Stimulated activated CD8-positive, alpha-beta memory T cell treated with anti-CD3 and anti-CD28 coated beads, Interleukin-12 subunit alpha, Interleukin-12 subunit beta, amount 100 ng/mL, for 24 hours (primary cell): ENCODE measurements around the gene HMSD.

Experiments
- DNase-seq: peaks from one replicate; pipeline ENCODE4 v3.0.0-alpha.2; 2020; ENCODE audit errors: extremely low read depth

The HMSD gene

GRCh38 chr18:63956755-63957154, 7.7 kb downstream of the HMSD start:
- DNase-seq: no peak

GRCh38 chr18:63960891-63961290, 11.8 kb downstream of the HMSD start:
- no peak for DNase-seq

- DNase-seq: no peak
Measured at GRCh38 chr18:63961435-63961980, 12.4 kb downstream of the HMSD start.

- no peak for DNase-seq
Measured at GRCh38 chr18:63962137-63962536, 13.0 kb downstream of the HMSD start.

- DNase-seq: no peak
Measured at GRCh38 chr18:63963615-63964256, 14.6 kb downstream of the HMSD start.

GRCh38 chr18:63964908-63965307, 15.8 kb downstream of the HMSD start:
- DNase-seq: no peak

GRCh38 chr18:63965716-63966330, 16.7 kb downstream of the HMSD start:
- no peak for DNase-seq

GRCh38 chr18:63969942-63970808, 21.1 kb downstream of the HMSD start, which contains the start of gene SERPINB8:
SERPINB8 (plus strand) TSS chr18:63970081; CDS start chr18:63978309, 8,228 bp downstream.
- DNase-seq: peak; percentile 58

GRCh38 chr18:63970809-63971205, 21.7 kb downstream of the HMSD start:
- no peak for DNase-seq

- DNase-seq: no peak
Measured at GRCh38 chr18:63971320-63972001, 22.4 kb downstream of the HMSD start.

- DNase-seq: no peak
Measured at GRCh38 chr18:63972002-63972376, 22.9 kb downstream of the HMSD start.

GRCh38 chr18:63974991-63975390, 25.9 kb downstream of the HMSD start:
- DNase-seq: no peak

- no peak for DNase-seq
Measured at GRCh38 chr18:63975628-63976027, 26.5 kb downstream of the HMSD start.

- DNase-seq: no peak
Measured at GRCh38 chr18:63977040-63977439, 27.9 kb downstream of the HMSD start.

GRCh38 chr18:63979409-63979920, 30.4 kb downstream of the HMSD start:
- DNase-seq: no peak

GRCh38 chr18:63980027-63980426, 30.9 kb downstream of the HMSD start:
- DNase-seq: no peak

- no peak for DNase-seq
Measured at GRCh38 chr18:63980896-63981460, 31.9 kb downstream of the HMSD start.

GRCh38 chr18:63981719-63982118, 32.6 kb downstream of the HMSD start:
- DNase-seq: no peak

GRCh38 chr18:63982361-63982760, 33.3 kb downstream of the HMSD start:
- DNase-seq: no peak

GRCh38 chr18:63986885-63987284, 37.8 kb downstream of the HMSD start:
- no peak for DNase-seq

GRCh38 chr18:63987743-63988142, 38.6 kb downstream of the HMSD start:
- DNase-seq: no peak
